Omental fat pad (tissue), 4 donors: ENCODE results near the gene CAMKK1. TPM values are rescaled to one million over a fixed set of nuclear protein-coding genes. Genes with fewer than 3 reads are reported as not detected.

ENCODE experiments used
- ATAC-seq: fragments of 150-250 bp; one replicate; pipeline ENCODE4 v1.9.1; 2016; ENCODE audit warnings: mild to moderate bottlenecking, moderate library complexity; ENCODE audit not compliant: low FRiP score
- DNase-seq: peaks from one replicate; pipeline ENCODE4 v3.0.0-alpha.2; 2019; ENCODE audit warnings: low spot score
- CTCF ChIP-seq, 3 donors: fragments of 450-650 bp; IDR thresholded peaks; one replicate each; pipeline ENCODE4 v1.5.1; 2016 to 2017; ENCODE audit warnings: antibody characterized with exemption in 3 of 3, mild to moderate bottlenecking in 3 of 3, moderate library complexity in 2 of 3
- total RNA-seq, 4 donors: library from RNA; depleted of rRNA; stranded (reverse); fragments of >200 nt; gene quantifications; one replicate each; pipeline ENCODE4 v1.1.0, GENCODE V29; 2016

The CAMKK1 gene
- total RNA-seq, 4 donors from 2014 or later: 4.3 to 9.9 (median 8.2) TPM

- DNase-seq: no peak
- TF ChIP-seq CTCF (IDR thresholded peaks at IDR 0.05): no peak
- ATAC-seq: no peak
Measured at GRCh38 chr17:3887394-3887793, 5.5 kb downstream of the CAMKK1 start.

- no peak for DNase-seq
- TF ChIP-seq CTCF (IDR thresholded peaks at IDR 0.05): no peak
- no peak for ATAC-seq
Measured at GRCh38 chr17:3886776-3887175, 6.1 kb downstream of the CAMKK1 start.

GRCh38 chr17:3885970-3886369 lies 6.9 kb downstream of the CAMKK1 start:
- no peak for ATAC-seq
- DNase-seq: no peak
- no peak for TF ChIP-seq CTCF (IDR thresholded peaks at IDR 0.05)

GRCh38 chr17:3885271-3885670 lies 7.6 kb downstream of the CAMKK1 start:
- DNase-seq (no peak), ATAC-seq (no peak)
- TF ChIP-seq CTCF (IDR thresholded peaks at IDR 0.05): no peak

- no peak for TF ChIP-seq CTCF (IDR thresholded peaks at IDR 0.05)
- no peak for DNase-seq
- no peak for ATAC-seq
Measured at GRCh38 chr17:3884188-3884587, 8.7 kb downstream of the CAMKK1 start.

GRCh38 chr17:3882276-3882675 lies 10.6 kb downstream of the CAMKK1 start:
- ATAC-seq (no peak), DNase-seq (no peak)
- no peak for TF ChIP-seq CTCF (IDR thresholded peaks at IDR 0.05)

- ATAC-seq (no peak), DNase-seq (no peak)
- TF ChIP-seq CTCF (IDR thresholded peaks at IDR 0.05): no peak
Measured at GRCh38 chr17:3880983-3881382, 11.9 kb downstream of the CAMKK1 start.
